H9 (cell line): ENCODE data around the gene NXPH4. TPM values are rescaled to one million over a fixed set of nuclear protein-coding genes. Genes with fewer than 3 reads are reported as not detected.

Experiments
- DNase-seq: peaks from one replicate; pipeline ENCODE4 v3.0.0-alpha.2; 2017
- H2AFZ ChIP-seq: one replicate; pipeline ENCODE4 v1.6.1; 2013; ENCODE audit warnings: mild to moderate bottlenecking, low read length, control low read depth, moderate library complexity
- H2AK5ac ChIP-seq: 2 replicates; pipeline ENCODE4 v1.6.1; 2013; ENCODE audit warnings: low read length, control low read depth, mixed read lengths; ENCODE audit not compliant: insufficient read length
- H2BK120ac ChIP-seq: one replicate; pipeline ENCODE4 v1.6.1; 2013; ENCODE audit warnings: low read depth, mild to moderate bottlenecking, low read length, control low read depth, inconsistent platforms; ENCODE audit not compliant: poor library complexity, severe bottlenecking
- H2BK12ac ChIP-seq: 2 replicates; pipeline ENCODE4 v1.6.1; 2013; ENCODE audit warnings: low read length, control low read depth, mixed read lengths, low read depth; ENCODE audit not compliant: insufficient read length
- H2BK15ac ChIP-seq: 2 replicates; pipeline ENCODE4 v1.6.1; 2013; ENCODE audit warnings: low read depth, low read length, control low read depth
- H2BK20ac ChIP-seq: one replicate; pipeline ENCODE4 v1.6.1; 2013; ENCODE audit warnings: low read depth, mild to moderate bottlenecking, low read length, control low read depth, inconsistent platforms; ENCODE audit not compliant: poor library complexity, severe bottlenecking
- H2BK5ac ChIP-seq: 2 replicates; pipeline ENCODE4 v1.6.1; 2013; ENCODE audit warnings: low read length, control low read depth, mixed read lengths; ENCODE audit not compliant: insufficient read length
- H3K14ac ChIP-seq: 2 replicates; pipeline ENCODE4 v1.6.1; 2013; ENCODE audit warnings: low read length, control low read depth; ENCODE audit not compliant: insufficient read depth
- H3K18ac ChIP-seq: 2 replicates; pipeline ENCODE4 v1.6.1; 2013; ENCODE audit warnings: low read depth, mild to moderate bottlenecking, mixed read lengths, low read length, control low read depth; ENCODE audit not compliant: insufficient read length
- H3K23ac ChIP-seq: 2 replicates; pipeline ENCODE4 v1.6.1; 2013; ENCODE audit warnings: low read length, control low read depth, mixed read lengths, low read depth; ENCODE audit not compliant: insufficient read length
- H3K23me2 ChIP-seq: 2 replicates; pipeline ENCODE4 v1.6.1; 2013; ENCODE audit warnings: low read depth, mild to moderate bottlenecking, mixed read lengths, low read length, control low read depth; ENCODE audit not compliant: insufficient read length, poor library complexity, severe bottlenecking
- H3K27ac ChIP-seq: 2 replicates; pipeline ENCODE4 v1.5.1; 2013; ENCODE audit warnings: low read length, control low read depth, mixed read lengths, low read depth; ENCODE audit not compliant: insufficient read length
- H3K27me3 ChIP-seq: 2 replicates; pipeline ENCODE4 v1.6.1; 2013; ENCODE audit warnings: low read length, control low read depth, inconsistent platforms; ENCODE audit not compliant: insufficient read depth
- H3K4ac ChIP-seq: 2 replicates; pipeline ENCODE4 v1.6.1; 2013; ENCODE audit warnings: low read depth, mild to moderate bottlenecking, control low read depth, inconsistent platforms, low read length, moderate library complexity
- H3K4me1 ChIP-seq: 2 replicates; pipeline ENCODE4 v1.6.1; 2013; ENCODE audit warnings: low read length, control low read depth, inconsistent platforms; ENCODE audit not compliant: insufficient read depth
- H3K4me2 ChIP-seq: 2 replicates; pipeline ENCODE4 v1.6.1; 2013; ENCODE audit warnings: low read length, control low read depth, mixed read lengths; ENCODE audit not compliant: insufficient read length, insufficient read depth
- H3K56ac ChIP-seq: 2 replicates; pipeline ENCODE4 v1.6.1; 2013; ENCODE audit warnings: low read depth, mild to moderate bottlenecking, mixed read lengths, low read length, control low read depth; ENCODE audit not compliant: insufficient read length
- H3K79me1 ChIP-seq: 2 replicates; pipeline ENCODE4 v1.6.1; 2013; ENCODE audit warnings: low read depth, mild to moderate bottlenecking, moderate library complexity, low read length, control low read depth, inconsistent platforms; ENCODE audit not compliant: insufficient read depth, poor library complexity, severe bottlenecking
- H3K79me2 ChIP-seq: 2 replicates; pipeline ENCODE4 v1.6.1; 2013; ENCODE audit warnings: low read length, control low read depth, inconsistent platforms; ENCODE audit not compliant: insufficient read depth
- H3K9ac ChIP-seq: 2 replicates; pipeline ENCODE4 v1.6.1; 2013; ENCODE audit warnings: low read length, control low read depth, mixed read lengths; ENCODE audit not compliant: insufficient read length; ENCODE audit errors: extremely low read depth
- H3K9me3 ChIP-seq: one replicate; pipeline ENCODE4 v1.6.1; 2013; ENCODE audit warnings: low read depth, low read length, inconsistent platforms; ENCODE audit not compliant: control insufficient read depth
- H3T11ph ChIP-seq: one replicate; pipeline ENCODE4 v1.6.1; 2013; ENCODE audit warnings: mild to moderate bottlenecking, low read length, control low read depth, inconsistent platforms
- H4K20me1 ChIP-seq: one replicate; pipeline ENCODE4 v1.6.1; 2013; ENCODE audit not compliant: control insufficient read depth, insufficient read length, insufficient read depth
- H4K5ac ChIP-seq: 2 replicates; pipeline ENCODE4 v1.6.1; 2013; ENCODE audit warnings: low read depth, mild to moderate bottlenecking, mixed read lengths, low read length, control low read depth; ENCODE audit not compliant: insufficient read length
- H4K8ac ChIP-seq: replicated peaks from 2 replicates; pipeline ENCODE4 v1.6.1; 2013; ENCODE audit warnings: low read length, control low read depth, mixed read lengths, low read depth; ENCODE audit not compliant: insufficient read length
- H4K91ac ChIP-seq: 2 replicates; pipeline ENCODE4 v1.6.1; 2013; ENCODE audit warnings: low read depth, mild to moderate bottlenecking, moderate library complexity, mixed read lengths, low read length, control low read depth; ENCODE audit not compliant: insufficient read length
- H3K27ac Mint-ChIP-seq, 3 experiments: 2 replicates in 2 of 3; 3 replicates in 1 of 3; pipeline ENCODE4 v1.8.0; 2020 to 2021; ENCODE audit warnings: mixed read lengths in 3 of 3, mild to moderate bottlenecking in 1 of 3, moderate library complexity in 1 of 3
- H3K27me3 Mint-ChIP-seq: 2 replicates; pipeline ENCODE4 v1.8.0; 2021; ENCODE audit warnings: low read depth, mild to moderate bottlenecking, moderate library complexity, mixed read lengths
- H3K36me3 Mint-ChIP-seq, 3 experiments: 2 replicates in 2 of 3; 3 replicates in 1 of 3; pipeline ENCODE4 v1.8.0; 2020 to 2021; ENCODE audit warnings: low read depth in 3 of 3, mixed read lengths in 3 of 3; ENCODE audit not compliant: insufficient read depth in 1 of 3
- H3K4me1 Mint-ChIP-seq, 2 experiments: 2 replicates each; pipeline ENCODE4 v1.8.0; 2020; ENCODE audit warnings: mixed read lengths in 2 of 2
- H3K4me3 Mint-ChIP-seq, 2 experiments: 2 replicates in 1 of 2; 3 replicates in 1 of 2; pipeline ENCODE4 v1.8.0; 2020 to 2021; ENCODE audit warnings: mild to moderate bottlenecking in 2 of 2, mixed read lengths in 2 of 2, moderate library complexity in 1 of 2
- H3K9me3 Mint-ChIP-seq, 2 experiments: 2 replicates in 1 of 2; 3 replicates in 1 of 2; pipeline ENCODE4 v1.8.0; 2020; ENCODE audit warnings: mild to moderate bottlenecking in 2 of 2, mixed read lengths in 2 of 2, moderate library complexity in 1 of 2
- microRNA-seq: library from miRNA; unstranded; fragments of <30 nt; microRNA quantifications from one replicate; pipeline ENCODE4, GENCODE V29; 2020; ENCODE audit warnings: borderline microRNAs expressed
- total RNA-seq: library from RNA; stranded (reverse); gene quantifications from 2 replicates; pipeline ENCODE4 v1.2.1, GENCODE V29; 2021
- TF ChIP-seq, protein P1 (sequence below): fragments of 200-600 bp; sonication (generic); conservative IDR thresholded peaks from 3 replicates; pipeline ENCODE4 v1.8.0; 2021; ENCODE audit warnings: antibody characterized with exemption, mild to moderate bottlenecking

NXPH4 gene
- total RNA-seq, 1 experiment from 2014 or later, result 2.1 TPM

DNA sequence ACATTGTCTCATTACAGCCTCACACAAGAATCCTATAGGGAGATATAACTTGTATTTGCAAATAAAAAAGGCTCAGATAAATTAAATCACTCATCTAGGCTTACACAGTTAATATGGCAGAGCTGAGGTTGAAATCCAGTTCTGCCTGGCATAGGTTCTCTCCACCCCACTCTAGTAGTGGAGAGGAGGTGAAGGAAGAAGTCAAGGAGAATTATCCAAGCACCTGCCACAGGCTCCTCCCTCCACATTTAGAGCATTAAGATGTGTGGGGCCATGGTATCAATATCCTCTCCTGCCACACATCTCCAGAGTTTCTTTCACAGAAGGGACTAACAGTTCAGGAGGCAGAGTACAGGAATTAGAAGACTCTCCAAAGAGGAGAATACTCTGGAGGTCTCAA lies 56.9 kb downstream of the NXPH4 start:
- Histone ChIP-seq H2BK12ac (no peak overlapping the region), H3K27me3 (no peaks in the 10 kb centered on the region), H3K4ac (no peak overlapping the region), H2AFZ (no peak overlapping the region), H3K23me2 (no peaks in the 10 kb centered on the region), H3T11ph (no peak overlapping the region), H2AK5ac (no peak overlapping the region), H3K9me3 (no peaks in the 10 kb centered on the region), H2BK120ac (no peak overlapping the region), H3K27ac (no peak overlapping the region), H3K4me2 (no peak overlapping the region), H4K8ac (no peak overlapping the region), H4K5ac (no peak overlapping the region), H4K91ac (no peak overlapping the region), H3K79me1 (no peaks in the 10 kb centered on the region), H2BK15ac (no peak overlapping the region), H3K9ac (no peak overlapping the region), H2BK20ac (no peak overlapping the region), H3K18ac (no peak overlapping the region), H4K20me1 (no peaks in the 10 kb centered on the region), H3K56ac (no peak overlapping the region), H2BK5ac (no peak overlapping the region), H3K4me1 (no peaks in the 10 kb centered on the region), H3K23ac (no peak overlapping the region), H3K14ac (no peak overlapping the region), H3K79me2 (no peaks in the 10 kb centered on the region)
- H3K27me3 Mint-ChIP-seq, result no peaks in the 10 kb centered on the region
- no peak overlapping the region for H3K4me3 Mint-ChIP-seq
- peaks cover 0 to 3% of the 10 kb centered on the region in 2 experiments; a peak in 1 of 5 replicates for H3K9me3 Mint-ChIP-seq
- DNase-seq, result no peak
- TF ChIP-seq, protein P1, sequence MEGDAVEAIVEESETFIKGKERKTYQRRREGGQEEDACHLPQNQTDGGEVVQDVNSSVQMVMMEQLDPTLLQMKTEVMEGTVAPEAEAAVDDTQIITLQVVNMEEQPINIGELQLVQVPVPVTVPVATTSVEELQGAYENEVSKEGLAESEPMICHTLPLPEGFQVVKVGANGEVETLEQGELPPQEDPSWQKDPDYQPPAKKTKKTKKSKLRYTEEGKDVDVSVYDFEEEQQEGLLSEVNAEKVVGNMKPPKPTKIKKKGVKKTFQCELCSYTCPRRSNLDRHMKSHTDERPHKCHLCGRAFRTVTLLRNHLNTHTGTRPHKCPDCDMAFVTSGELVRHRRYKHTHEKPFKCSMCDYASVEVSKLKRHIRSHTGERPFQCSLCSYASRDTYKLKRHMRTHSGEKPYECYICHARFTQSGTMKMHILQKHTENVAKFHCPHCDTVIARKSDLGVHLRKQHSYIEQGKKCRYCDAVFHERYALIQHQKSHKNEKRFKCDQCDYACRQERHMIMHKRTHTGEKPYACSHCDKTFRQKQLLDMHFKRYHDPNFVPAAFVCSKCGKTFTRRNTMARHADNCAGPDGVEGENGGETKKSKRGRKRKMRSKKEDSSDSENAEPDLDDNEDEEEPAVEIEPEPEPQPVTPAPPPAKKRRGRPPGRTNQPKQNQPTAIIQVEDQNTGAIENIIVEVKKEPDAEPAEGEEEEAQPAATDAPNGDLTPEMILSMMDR, result no peak
- peaks cover 7 to 39% (median 39%) of the 10 kb centered on the region in 3 experiments; a peak in 6 of 7 replicates for H3K36me3 Mint-ChIP-seq
- H3K27ac Mint-ChIP-seq, result no peak overlapping the region
- H3K4me1 Mint-ChIP-seq, result peaks cover 0 to 4% of the 10 kb centered on the region in 2 experiments; a peak in 1 of 4 replicates

Small RNA genes lying within 50 kb of the gene (microRNA-seq; reads per million reads assigned to microRNA genes)
- gene MIR1228, result not detected

Other genes starting within 250 kb of the NXPH4 start
- gene ZBTB39, start 210.2 kb upstream of the NXPH4 start, total RNA-seq, result 30.3 and 31.2 TPM in 2 replicates
- 4.4 and 6.2 TPM in 2 replicates for gene TAC3, start 200.3 kb upstream of the NXPH4 start, total RNA-seq
- 0.26 TPM in 1 of 2 replicates, not detected in the other for gene MYO1A, start 166.7 kb upstream of the NXPH4 start, total RNA-seq
- gene NEMP1, start 138.0 kb upstream of the NXPH4 start, total RNA-seq, result 50.1 and 53.0 TPM in 2 replicates
- gene NAB2, start 127.7 kb upstream of the NXPH4 start, total RNA-seq, result 67.8 and 68.1 TPM in 2 replicates
- gene STAT6, start 105.4 kb upstream of the NXPH4 start, total RNA-seq, result 42.9 and 44.4 TPM in 2 replicates
- gene LRP1, start 88.3 kb upstream of the NXPH4 start, total RNA-seq, result 98.4 and 115 TPM in 2 replicates
- gene LRP1-AS, start 69.2 kb upstream of the NXPH4 start, total RNA-seq, result not detected in 2 replicates
- gene SHMT2, start 12.9 kb downstream of the NXPH4 start, total RNA-seq, result 257 and 260 TPM in 2 replicates
- gene STAC3, start 34.4 kb downstream of the NXPH4 start, total RNA-seq, result 2.0 and 2.8 TPM in 2 replicates
- 43.9 and 45.4 TPM in 2 replicates for gene R3HDM2, start 214.2 kb downstream of the NXPH4 start, total RNA-seq
- not detected in 2 replicates for gene INHBC, start 218.0 kb downstream of the NXPH4 start, total RNA-seq
- 9.6 and 10.1 TPM in 2 replicates for gene INHBE, start 238.5 kb downstream of the NXPH4 start, total RNA-seq
- gene GLI1, start 243.0 kb downstream of the NXPH4 start, total RNA-seq, result 25.8 and 28.4 TPM in 2 replicates